Measurements from ENCODE around the gene GSTO1. TPM values are rescaled to one million over a fixed set of nuclear protein-coding genes. Genes with fewer than 3 reads are reported as not detected.

The GSTO1 gene
- total and polyA plus RNA-seq, 11 donors, result 194 to 699 (median 224) TPM

GRCh38 chr10:104308439-104308903 lies 53.8 kb downstream of the GSTO1 start:
- no peak for ATAC-seq
- intact Hi-C loops (cut with DNase I), result loop anchor here in 1 of 10 donors (5.0 kb wide), 1 partner anchor 39 kb away; no protein-coding TSS in a partner anchor
- peaks cover 0 to 42% (median 13%) of the 10 kb centered on the region in 9 donors for H3K36me3 ChIP-seq
- no peaks in the 10 kb centered on the region for H3K27me3 ChIP-seq
- no peak for DNase-seq
- H3K9me3 ChIP-seq, result no peaks in the 10 kb centered on the region
- TF ChIP-seq POLR2A (IDR thresholded peaks at IDR 0.05), result no peak
- TF ChIP-seq, protein P1, sequence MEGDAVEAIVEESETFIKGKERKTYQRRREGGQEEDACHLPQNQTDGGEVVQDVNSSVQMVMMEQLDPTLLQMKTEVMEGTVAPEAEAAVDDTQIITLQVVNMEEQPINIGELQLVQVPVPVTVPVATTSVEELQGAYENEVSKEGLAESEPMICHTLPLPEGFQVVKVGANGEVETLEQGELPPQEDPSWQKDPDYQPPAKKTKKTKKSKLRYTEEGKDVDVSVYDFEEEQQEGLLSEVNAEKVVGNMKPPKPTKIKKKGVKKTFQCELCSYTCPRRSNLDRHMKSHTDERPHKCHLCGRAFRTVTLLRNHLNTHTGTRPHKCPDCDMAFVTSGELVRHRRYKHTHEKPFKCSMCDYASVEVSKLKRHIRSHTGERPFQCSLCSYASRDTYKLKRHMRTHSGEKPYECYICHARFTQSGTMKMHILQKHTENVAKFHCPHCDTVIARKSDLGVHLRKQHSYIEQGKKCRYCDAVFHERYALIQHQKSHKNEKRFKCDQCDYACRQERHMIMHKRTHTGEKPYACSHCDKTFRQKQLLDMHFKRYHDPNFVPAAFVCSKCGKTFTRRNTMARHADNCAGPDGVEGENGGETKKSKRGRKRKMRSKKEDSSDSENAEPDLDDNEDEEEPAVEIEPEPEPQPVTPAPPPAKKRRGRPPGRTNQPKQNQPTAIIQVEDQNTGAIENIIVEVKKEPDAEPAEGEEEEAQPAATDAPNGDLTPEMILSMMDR (IDR thresholded peaks at IDR 0.05), result no peak
- H3K4me1 ChIP-seq, result peaks cover 9 to 98% (median 71%) of the 10 kb centered on the region in 12 donors
- 72 to 81% (median 77%) methylated on average over 4 of the region's 4 CpGs for WGBS, 4 donors
- peak overlapping the region in 10 of 12 donors; percentile 1 to 98 (median 90) for H3K27ac ChIP-seq
- H3K4me3 ChIP-seq, result no peak overlapping the region

DNA sequence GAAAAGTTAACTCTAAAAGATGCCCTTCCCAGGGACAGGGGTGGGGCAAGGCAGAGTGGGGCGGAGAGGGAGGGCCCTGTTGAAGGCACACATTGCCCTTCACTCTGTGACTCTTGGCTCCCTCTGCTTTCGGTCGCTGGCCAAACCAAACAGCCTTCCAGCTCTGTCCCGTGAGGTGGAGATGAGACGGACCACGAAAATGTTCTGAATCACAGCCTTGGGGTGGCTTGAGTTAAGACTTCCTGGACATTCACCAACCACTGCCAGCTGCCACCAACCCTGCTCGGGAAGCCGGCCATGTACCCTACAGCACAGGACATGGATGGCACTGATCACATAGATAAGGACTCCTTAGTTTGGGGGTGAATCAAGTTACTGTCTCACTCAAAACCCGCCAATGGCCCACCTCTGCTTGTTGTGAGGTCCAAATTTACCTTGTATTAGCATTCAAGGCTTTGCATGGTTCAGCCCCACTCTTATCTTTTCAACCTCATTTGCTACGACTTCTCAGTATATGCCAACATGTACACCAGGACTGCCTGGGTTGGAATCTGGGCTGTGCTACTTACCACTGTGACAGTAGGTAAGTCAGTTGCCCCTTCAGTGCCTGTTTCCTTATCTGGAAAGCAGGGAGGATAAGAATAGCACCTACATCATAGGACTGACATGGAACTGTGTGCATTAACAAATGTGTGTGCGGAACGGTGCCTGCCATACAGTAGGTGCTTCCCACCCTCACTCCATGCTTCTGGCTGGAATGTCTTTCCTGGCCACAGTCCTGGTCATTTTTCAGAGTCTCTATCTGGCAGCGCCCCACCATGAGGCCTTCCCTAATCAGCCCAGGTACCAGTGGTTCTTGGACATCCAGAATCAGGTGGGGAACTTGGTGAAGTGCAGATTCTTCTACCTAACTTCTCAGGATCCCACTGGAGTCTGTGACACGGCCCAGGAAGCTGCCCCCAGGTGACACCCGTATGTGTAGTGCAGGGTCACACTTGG lies 55.6 kb downstream of the GSTO1 start:
- H3K27ac ChIP-seq, result peak overlapping the region; percentile 76 to 98 (median 90)
- H3K4me3 ChIP-seq, result peak overlapping the region in 1 of 12 donors; percentile 7
- H3K36me3 ChIP-seq, result peaks cover 7 to 60% (median 31%) of the 10 kb centered on the region in 9 donors
- DNase-seq (peak; percentile 77 to 90 (median 81)), ATAC-seq (peak; percentile 79 to 87 (median 82))
- TF ChIP-seq POLR2A (IDR thresholded peaks at IDR 0.05), result peak in 1 of 2 donors; percentile 13
- TF ChIP-seq, protein P1 (IDR thresholded peaks at IDR 0.05), result peak in 2 of 12 donors; percentile 8 to 9
- intact Hi-C loops (cut with DNase I), result loop anchor here in 3 of 10 donors (2.0 to 5.0 kb wide), 3 partner anchors 17 to 37 kb away; partner anchors contain the start of gene ITPRIP (in 1 of the 3)
- no peaks in the 10 kb centered on the region for H3K27me3 ChIP-seq
- H3K4me1 ChIP-seq, result peaks cover 12 to 96% (median 62%) of the 10 kb centered on the region in 12 donors
- WGBS, 4 donors, result 43 to 53% (median 47%) methylated on average over 14 to 15 of the region's 15 CpGs
- H3K9me3 ChIP-seq, result no peaks in the 10 kb centered on the region

- H3K27me3 ChIP-seq, result no peaks in the 10 kb centered on the region
- H3K9me3 ChIP-seq, result no peaks in the 10 kb centered on the region
- H3K36me3 ChIP-seq, result peaks cover 7 to 68% (median 39%) of the 10 kb centered on the region in 9 donors
- WGBS, 4 donors, result 77 to 87% (median 83%) methylated on average over 5 of the region's 5 CpGs
- peaks cover 12 to 94% (median 55%) of the 10 kb centered on the region in 12 donors for H3K4me1 ChIP-seq
- DNase-seq (no peak), ATAC-seq (no peak)
- intact Hi-C loops (cut with DNase I), result loop anchor here in 2 of 10 donors (2.0 kb wide), 2 partner anchors 16 to 28 kb away; partner anchors contain the start of gene ITPRIP (in 1 of the 2)
- no peak for TF ChIP-seq POLR2A (IDR thresholded peaks at IDR 0.05)
- TF ChIP-seq, protein P1 (IDR thresholded peaks at IDR 0.05), result no peak
- no peak overlapping the region for H3K4me3 ChIP-seq
- peak overlapping the region in 11 of 12 donors; percentile 76 to 98 (median 91) for H3K27ac ChIP-seq
Observed at GRCh38 chr10:104311184-104311720, 56.6 kb downstream of the GSTO1 start.

Data from heart left ventricle (tissue), 16 donors.